ENCODE measurements around the gene CFAP410. TPM values are rescaled to one million over a fixed set of nuclear protein-coding genes. Genes with fewer than 3 reads are reported as not detected.
A peak's percentile ranks its signal among the peaks of the same experiment; 100 is the strongest.

The CFAP410 gene
- total and polyA plus RNA-seq, 2 of the 8 experiments (the other 6 are each of a cell fraction or from before 2014, with no cell fraction given) = 10.6 to 12.0 TPM

DNA sequence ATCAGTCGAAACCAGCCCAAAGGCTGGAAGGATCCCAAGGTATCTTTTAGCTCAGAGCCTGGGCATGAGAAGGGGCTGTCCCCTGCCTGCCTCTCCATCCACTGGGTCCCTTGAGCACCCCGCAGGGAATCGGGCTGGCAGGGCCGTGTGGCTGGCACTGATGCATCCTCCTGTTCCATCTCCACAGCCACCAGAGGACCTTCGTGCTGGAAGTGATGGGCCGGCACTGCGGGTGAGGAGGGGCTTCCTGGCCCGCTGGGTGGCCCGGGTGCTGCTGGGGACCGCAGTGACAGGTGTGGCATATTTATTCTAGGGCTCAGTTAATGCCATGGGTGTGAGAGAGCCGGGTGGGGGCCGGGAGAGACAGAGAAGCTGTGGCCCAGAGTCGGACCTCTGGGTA, 25.7 kb downstream of the CFAP410 start:
- H2BK120ac ChIP-seq (replicated peaks; ENCODE audit: low read depth, low read length) = no peak overlapping the region
- H3K79me1 ChIP-seq (ENCODE audit: low read depth, low read length) = no peaks in the 10 kb centered on the region; the same call in 1 of the 2 replicates
- WGBS, 2 experiments (ENCODE audit: extremely low coverage in 1 of 2, insufficient coverage in 1 of 2, insufficient read length in 1 of 2, insufficient replicate concordance in 2 of 2, low coverage in 1 of 2, low lambda C conversion rate in 2 of 2, missing lambda C conversion rate in 1 of 2) = 94% methylated on average over 12 of the region's 13 CpGs; no CpG with 5 or more reads in 1 of the 2 experiments
- H3K18ac ChIP-seq (ENCODE audit: extremely low read depth, low read length) = no peak overlapping the region
- H2BK12ac ChIP-seq (ENCODE audit: low read depth, low read length) = no peak overlapping the region
- ChIA-PET POLR2A (ENCODE audit: partially characterized antibody) (interaction anchor here (0.9 to 1.9 kb wide), 2 partner anchors 14 to 18 kb away, joined by 3 to 4 read pairs; no protein-coding TSS in a partner anchor), CTCF (ENCODE audit: partially characterized antibody) (interaction anchor here (1.0 kb wide), 1 partner anchor 12 kb away, joined by 3 read pairs; no protein-coding TSS in a partner anchor)
- H3K4ac ChIP-seq (replicated peaks; ENCODE audit: insufficient read length, low read depth, low read length) = no peak overlapping the region
- no peak overlapping the region for H3K4me3 ChIP-seq (ENCODE audit: extremely low read depth in 1 of 4, insufficient read depth in 2 of 4, low read depth in 3 of 4, low read length in 4 of 4)
- H3K56ac ChIP-seq (replicated peaks; ENCODE audit: insufficient read length, low read depth, low read length) = no peak overlapping the region
- H3K9me3 ChIP-seq (ENCODE audit: insufficient read depth in 2 of 2, low read depth in 1 of 2, low read length in 1 of 2) = no peaks in the 10 kb centered on the region
- no peak overlapping the region for H3K14ac ChIP-seq (ENCODE audit: insufficient read length)
- no peaks in the 10 kb centered on the region for H3K79me2 ChIP-seq (ENCODE audit: control insufficient read depth in 1 of 2, insufficient read depth in 2 of 2, low read length in 2 of 2)
- FAIRE-seq = no peak
- H4K91ac ChIP-seq (replicated peaks; ENCODE audit: insufficient read length, low read length) = no peak overlapping the region
- DNase-seq (ENCODE audit: low read depth in 1 of 2, low spot score in 2 of 2) = no peak
- no peak overlapping the region for H3K23ac ChIP-seq (ENCODE audit: insufficient read length)
- peaks cover 0 to 14% of the 10 kb centered on the region in 2 experiments for H4K20me1 ChIP-seq (replicated peaks in 1 of 2; ENCODE audit: control insufficient read depth in 1 of 2, insufficient read depth in 2 of 2, low read length in 2 of 2)
- H3K27me3 ChIP-seq (replicated peaks in 1 of 4; ENCODE audit: control insufficient read depth in 3 of 4, extremely low read depth in 1 of 4, insufficient read depth in 3 of 4, low read length in 3 of 4) = no peaks in the 10 kb centered on the region
- H2AFZ ChIP-seq (ENCODE audit: low read length) = no peak overlapping the region
- peak overlapping the region; percentile 51; the same call in 1 of the 2 replicates for H4K8ac ChIP-seq (ENCODE audit: extremely low read depth, insufficient read depth, low read length)
- H3K4me2 ChIP-seq (ENCODE audit: insufficient read depth in 1 of 2, low read depth in 2 of 2, low read length in 2 of 2) = no peak overlapping the region
- no peak overlapping the region for H2BK15ac ChIP-seq (ENCODE audit: low read length)
- H3K4me1 ChIP-seq (replicated peaks in 1 of 4; ENCODE audit: control insufficient read depth in 3 of 4, insufficient read depth in 4 of 4, low read length in 3 of 4) = no peaks in the 10 kb centered on the region
- H3K36me3 ChIP-seq (ENCODE audit: control insufficient read depth in 2 of 4, insufficient read depth in 4 of 4, low read length in 3 of 4) = peaks cover 0 to 27% (median 11%) of the 10 kb centered on the region in 4 experiments; a peak in 6 of 8 replicates
- no peak overlapping the region for H2AK5ac ChIP-seq (ENCODE audit: low read depth, low read length)
- no peak overlapping the region for H2BK5ac ChIP-seq (ENCODE audit: low read depth, low read length)
- H3K9ac ChIP-seq (replicated peaks in 1 of 4; ENCODE audit: extremely low read depth in 1 of 4, low read depth in 3 of 4, low read length in 3 of 4) = no peak overlapping the region
- no peak overlapping the region for H2BK20ac ChIP-seq (ENCODE audit: low read length)
- H4K5ac ChIP-seq (ENCODE audit: insufficient read length, low read depth, low read length) = no peak overlapping the region
- no peaks in the 10 kb centered on the region for H3K23me2 ChIP-seq (ENCODE audit: low read depth, low read length)
- TF ChIP-seq TAF1 (IDR thresholded peaks at IDR 0.05; ENCODE audit: low read depth, low read length) (no peak), ASH2L (IDR thresholded peaks at IDR 0.05; ENCODE audit: low read length) (no peak), GTF2F1 (IDR thresholded peaks at IDR 0.05; ENCODE audit: borderline replicate concordance, low read depth, low read length) (no peak), SAP30 (IDR thresholded peaks at IDR 0.05; ENCODE audit: insufficient read depth, insufficient replicate concordance, low read length) (no peak), RAD21 (IDR thresholded peaks at IDR 0.05 in 1 of 2, conservative IDR thresholded peaks at IDR 0.05 in 1 of 2; ENCODE audit: low read depth in 2 of 2, low read length in 2 of 2) (no peak), TAF7 (optimal IDR thresholded peaks at IDR 0.05; ENCODE audit: borderline replicate concordance, low read depth, low read length) (no peak), TBP (IDR thresholded peaks at IDR 0.05; ENCODE audit: low read depth, low read length) (no peak)
- no peak overlapping the region for H3K27ac ChIP-seq (ENCODE audit: low read depth, low read length)

All from H1 (cell line).